ENCODE results near the gene PYM1.
"Not testable (repeated sequence)": the region's sequence is repeated elsewhere in the genome, so short reads cannot be mapped to it uniquely, and the experiment has no call there.

Gene PYM1

DNA sequence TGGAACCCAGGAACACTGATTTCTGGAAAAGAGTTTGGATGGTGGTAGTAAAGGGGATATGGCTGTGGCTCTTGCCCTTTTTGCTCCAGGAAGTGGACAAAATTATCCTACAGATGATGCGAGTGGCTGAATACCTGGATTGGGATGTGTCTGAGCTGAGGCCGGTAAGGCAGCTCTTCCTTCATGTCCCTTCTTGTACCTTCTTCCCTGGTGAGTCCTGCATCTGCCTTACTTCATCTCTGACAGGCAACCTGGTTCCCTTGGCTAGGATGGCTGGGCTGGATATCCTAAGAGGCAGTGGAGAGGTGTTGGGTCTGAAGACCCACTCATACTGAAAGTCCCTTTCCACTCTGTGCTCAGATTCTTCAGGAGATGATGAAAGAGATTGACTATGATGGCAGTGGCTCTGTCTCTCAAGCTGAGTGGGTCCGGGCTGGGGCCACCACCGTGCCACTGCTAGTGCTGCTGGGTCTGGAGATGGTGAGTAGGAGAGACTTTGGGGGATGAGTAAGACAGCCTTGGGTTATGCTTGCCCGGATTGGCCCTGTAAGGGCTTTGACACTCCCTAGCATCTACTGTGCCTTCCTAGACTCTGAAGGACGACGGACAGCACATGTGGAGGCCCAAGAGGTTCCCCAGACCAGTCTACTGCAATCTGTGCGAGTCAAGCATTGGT lies 11.3 kb upstream of the PYM1 start:
- DNase-seq (ENCODE audit: low read depth), result no peak

DNA sequence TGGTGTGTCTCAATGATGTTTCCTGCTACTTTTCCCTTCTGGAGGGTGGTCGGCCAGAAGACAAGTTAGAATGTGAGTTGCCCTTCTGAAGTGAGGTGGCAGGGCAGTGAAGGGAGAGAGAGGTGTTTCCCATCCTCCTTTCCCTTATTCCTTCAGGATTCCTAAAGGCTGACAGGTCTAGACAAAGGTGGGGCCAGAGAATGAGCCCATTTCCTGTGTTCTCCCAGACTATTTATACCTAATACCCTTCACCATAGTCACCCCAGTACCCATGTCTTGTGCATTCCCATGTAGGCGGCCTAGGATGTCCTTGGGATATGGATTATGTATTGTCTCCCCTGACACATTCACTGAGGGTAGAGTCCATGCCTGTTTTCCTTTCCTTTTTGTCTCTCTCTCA lies 10.3 kb upstream of the PYM1 start:
- DNase-seq (ENCODE audit: low read depth), result no peak

- no peak for DNase-seq (ENCODE audit: low read depth)
Measured at GRCh38 chr12:55935738-55936151, 8.1 kb upstream of the PYM1 start.

DNA sequence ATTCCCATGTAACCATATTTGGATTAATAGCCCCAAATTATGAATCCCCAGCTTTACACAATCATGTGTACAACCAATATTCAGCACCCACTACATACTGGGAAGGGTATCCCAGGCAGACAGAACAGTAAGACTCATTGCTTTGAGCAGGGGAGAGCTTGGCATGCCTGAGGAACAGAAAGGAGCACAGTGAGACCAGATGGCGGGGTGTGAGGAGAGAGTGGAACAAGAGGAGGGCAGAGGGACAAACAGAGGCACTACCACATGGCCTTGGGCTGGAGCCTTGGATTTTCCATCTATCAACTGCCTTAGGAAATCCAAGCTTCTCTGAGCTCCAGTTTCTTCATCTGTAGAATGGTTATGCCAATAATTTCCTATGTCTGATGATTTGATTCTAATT lies 7.1 kb upstream of the PYM1 start:
- no peak for DNase-seq (ENCODE audit: low read depth)

GRCh38 chr12:55933799-55934742 lies 6.4 kb upstream of the PYM1 start:
- no peak for DNase-seq (ENCODE audit: low read depth)

DNA sequence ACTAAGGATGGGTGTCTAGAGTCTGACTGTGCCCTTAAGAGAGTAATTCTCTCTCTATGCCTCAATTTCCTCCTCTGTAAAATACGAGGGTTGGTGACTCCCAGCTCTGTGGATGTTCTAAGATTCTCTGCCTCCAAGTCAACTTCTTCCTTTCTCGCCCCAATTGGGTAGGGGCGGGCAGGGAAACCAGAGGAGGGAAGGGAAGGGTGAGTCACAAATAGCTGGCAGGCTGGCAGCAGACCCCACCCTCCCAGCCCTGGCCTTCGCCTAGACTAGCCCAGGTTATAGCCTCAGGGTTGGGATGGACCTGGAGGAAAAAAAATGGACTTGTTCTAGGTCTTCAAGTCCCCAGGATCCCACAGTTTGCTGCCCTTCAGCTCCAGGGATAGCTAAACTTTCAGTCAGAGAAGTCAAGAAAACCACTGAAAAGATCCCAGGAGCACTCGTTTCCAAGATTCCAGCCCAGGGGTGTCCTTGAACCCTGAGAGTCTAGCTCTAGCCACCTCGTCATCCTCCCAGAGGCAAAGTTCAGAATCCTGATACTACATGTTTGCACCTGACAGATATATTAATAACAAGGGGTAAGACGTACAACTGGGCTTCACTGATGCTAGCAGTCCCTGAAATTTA lies 5.6 kb upstream of the PYM1 start:
- DNase-seq (ENCODE audit: low read depth), result no peak

GRCh38 chr12:55932551-55932910 lies 4.8 kb upstream of the PYM1 start:
- DNase-seq (ENCODE audit: low read depth), result no peak

DNA sequence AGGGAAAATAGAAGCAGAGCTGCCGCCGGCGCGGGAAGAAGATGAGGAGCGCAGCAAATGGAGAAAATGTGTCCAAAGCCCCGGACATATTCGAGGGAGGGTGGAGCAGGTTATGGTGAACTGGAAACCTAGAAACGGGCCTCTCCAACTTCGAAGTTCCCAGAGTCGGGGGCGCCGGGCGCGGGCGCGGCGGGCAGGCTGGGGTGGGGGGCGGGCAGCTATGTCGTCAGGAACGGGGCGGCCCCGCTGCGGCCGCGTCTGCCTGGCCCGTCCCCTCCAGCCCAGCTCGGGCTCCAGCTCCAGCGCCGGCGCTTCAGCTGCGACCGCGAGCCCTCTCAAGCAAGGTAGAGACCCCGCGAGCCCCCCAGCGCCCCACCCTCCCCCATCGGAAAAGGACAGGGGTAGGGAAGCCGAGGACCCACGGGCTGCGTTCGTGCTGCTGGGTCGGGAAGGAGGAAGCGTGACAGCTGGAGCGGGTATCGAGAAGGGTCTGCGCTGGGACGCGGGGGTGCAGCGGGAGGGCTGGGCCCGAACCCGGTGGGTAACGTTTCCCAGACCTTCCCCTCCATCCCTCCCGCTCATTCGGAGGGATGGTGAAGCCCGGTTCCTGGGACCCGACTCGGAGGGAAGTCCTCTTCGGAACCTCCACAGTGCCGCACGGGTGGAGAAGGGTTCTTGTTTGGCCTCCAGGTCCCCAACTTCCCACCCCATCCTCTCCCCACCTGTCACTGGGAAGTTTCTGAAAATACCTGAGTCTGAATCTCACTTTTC lies 4.3 kb upstream of the PYM1 start:
- DNase-seq (ENCODE audit: low read depth), result no peak

DNA sequence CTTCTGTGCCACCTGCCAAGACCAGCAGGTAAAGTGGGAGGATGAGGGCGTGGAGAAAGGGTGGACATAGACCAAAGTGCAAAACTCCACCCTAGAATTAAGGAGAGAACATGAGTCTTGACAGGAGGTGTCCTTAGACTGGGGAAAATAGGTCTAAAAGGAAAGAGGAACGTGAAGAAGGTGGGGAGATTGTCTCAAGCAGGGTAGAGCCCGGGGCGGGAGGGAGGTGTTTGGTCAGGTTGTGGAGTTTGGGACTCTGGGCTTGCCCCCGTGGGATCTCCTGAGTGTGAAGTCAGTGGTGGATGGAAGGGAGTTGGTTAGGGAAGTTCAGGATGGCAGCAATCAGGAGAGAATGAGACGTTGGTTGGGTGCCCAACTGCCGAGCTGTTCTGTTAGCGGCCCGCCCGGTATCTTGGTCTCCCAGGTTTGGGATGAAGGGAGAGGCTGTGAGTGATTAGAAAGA lies 3.7 kb upstream of the PYM1 start:
- no peak for DNase-seq (ENCODE audit: low read depth)

- peak; percentile 81 for DNase-seq (ENCODE audit: low read depth)
Measured at GRCh38 chr12:55930771-55931316, 3.1 kb upstream of the PYM1 start, which contains the start of gene DGKA. TSS of gene DGKA (plus strand) at chr12:55931162. CDS start at chr12:55936504, 5,342 bp downstream.

GRCh38 chr12:55929306-55929791 lies 1.7 kb upstream of the PYM1 start:
- no peak for DNase-seq (ENCODE audit: low read depth)

GRCh38 chr12:55926738-55927587 lies 731 bp downstream of the PYM1 start:
- DNase-seq (ENCODE audit: low read depth), result peak; percentile 93

- DNase-seq (ENCODE audit: low read depth), result no peak
Measured at GRCh38 chr12:55925870-55926737, 1.6 kb downstream of the PYM1 start.

GRCh38 chr12:55925371-55925770 lies 2.3 kb downstream of the PYM1 start:
- no peak for DNase-seq (ENCODE audit: low read depth)

GRCh38 chr12:55923648-55924047 lies 4.0 kb downstream of the PYM1 start:
- not testable (repeated sequence) for DNase-seq (ENCODE audit: low read depth)

DNA sequence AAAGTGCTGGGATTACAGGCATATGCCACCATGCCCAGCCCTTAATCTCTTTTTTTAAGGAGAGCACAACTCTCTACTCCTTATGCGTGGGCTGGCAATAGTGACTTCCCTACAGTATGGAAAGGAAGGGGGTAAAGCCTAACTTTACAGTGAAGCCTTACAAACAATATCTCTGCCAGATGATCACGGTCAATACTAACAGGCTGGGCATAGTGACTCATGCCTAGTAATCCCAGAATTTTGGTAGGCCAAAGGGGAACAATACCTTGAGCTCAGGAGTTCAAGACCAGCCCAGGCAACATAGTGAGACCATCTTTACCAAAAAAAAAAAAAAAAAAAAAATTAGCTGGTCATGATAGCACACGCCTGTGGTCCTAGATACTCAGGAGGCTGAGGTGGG lies 5.6 kb downstream of the PYM1 start:
- no peak for DNase-seq (ENCODE audit: low read depth)

DNA sequence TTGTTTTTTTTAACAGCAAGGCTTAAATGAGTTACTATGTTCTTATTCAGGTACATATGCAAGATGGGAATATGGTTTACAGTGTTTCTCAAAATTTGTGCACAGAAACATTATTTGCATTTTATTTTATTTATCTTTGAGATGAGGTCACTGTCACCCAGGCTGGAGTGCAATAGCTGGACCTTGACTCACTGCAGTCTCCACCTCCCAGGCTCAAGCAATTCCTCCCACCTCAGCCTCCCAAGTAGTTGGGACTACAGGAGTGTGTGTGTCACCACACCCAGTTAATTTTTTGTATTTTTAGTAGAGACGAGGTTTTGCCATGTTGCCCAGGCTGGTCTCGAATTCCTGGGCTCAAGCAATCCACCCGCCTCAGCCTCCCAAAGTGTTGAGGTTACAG lies 8.7 kb downstream of the PYM1 start:
- DNase-seq (ENCODE audit: low read depth), result peak; percentile 71

DNA sequence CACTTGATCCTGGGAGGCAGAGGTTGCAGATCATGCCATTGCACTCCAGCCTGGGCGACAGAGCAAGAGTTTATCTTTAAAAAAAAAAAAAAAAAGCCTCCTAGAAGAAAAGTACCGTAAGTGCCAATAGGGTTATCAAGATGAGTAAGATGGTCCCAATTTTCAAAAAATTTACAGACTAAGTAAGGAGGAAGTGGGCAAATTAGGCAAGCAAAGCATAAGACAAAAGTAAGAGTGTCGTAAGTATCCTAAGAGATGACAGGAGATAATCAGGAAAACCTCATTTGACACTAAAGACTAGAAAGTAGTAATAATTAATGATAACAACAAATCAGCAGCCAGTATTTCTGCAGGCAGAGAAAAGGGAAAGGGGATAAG lies 12.2 kb downstream of the PYM1 start:
- DNase-seq (ENCODE audit: low read depth), result no peak

DNA sequence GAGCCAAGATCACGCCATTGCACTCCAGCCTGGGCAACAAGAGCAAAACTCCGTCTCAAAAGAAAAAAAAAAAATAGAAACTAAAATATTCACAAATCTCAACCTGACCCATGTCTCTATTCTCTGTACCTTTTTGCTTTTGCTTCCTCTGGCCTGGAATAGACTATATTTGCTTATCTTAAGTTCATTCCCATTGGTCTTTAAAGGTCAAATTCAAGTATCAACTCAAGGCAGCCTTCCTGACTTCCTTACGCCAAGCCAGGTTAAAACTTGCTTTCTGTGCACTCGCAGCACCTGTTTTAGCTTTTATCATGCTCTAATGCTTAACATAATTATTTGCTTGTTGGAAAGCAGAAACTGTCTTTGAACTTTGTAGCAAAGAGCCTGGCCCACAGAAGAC lies 14.8 kb downstream of the PYM1 start:
- no peak for DNase-seq (ENCODE audit: low read depth)

- DNase-seq (ENCODE audit: low read depth), result no peak
Measured at GRCh38 chr12:55909513-55909884, 18.2 kb downstream of the PYM1 start.
